Stimulated activated CD8-positive, alpha-beta memory T cell treated with anti-CD3 and anti-CD28 coated beads, Interleukin-12 subunit alpha, Interleukin-12 subunit beta, amount 100 ng/mL, for 24 hours (primary cell): Measurements from ENCODE around the gene F12.
"Not testable (repeated sequence)": the region's sequence is repeated elsewhere in the genome, so short reads cannot be mapped to it uniquely, and the experiment has no call there.

ENCODE experiments used
- DNase-seq: peaks from one replicate; pipeline ENCODE4 v3.0.0-alpha.2; 2020; ENCODE audit errors: extremely low read depth

The F12 gene

GRCh38 chr5:177388521-177389052 lies 20.8 kb downstream of the F12 start:
- DNase-seq: no peak

GRCh38 chr5:177387405-177387804 lies 22.0 kb downstream of the F12 start:
- DNase-seq: no peak

- DNase-seq: no peak
Measured at GRCh38 chr5:177386542-177386941, 22.8 kb downstream of the F12 start.

DNA sequence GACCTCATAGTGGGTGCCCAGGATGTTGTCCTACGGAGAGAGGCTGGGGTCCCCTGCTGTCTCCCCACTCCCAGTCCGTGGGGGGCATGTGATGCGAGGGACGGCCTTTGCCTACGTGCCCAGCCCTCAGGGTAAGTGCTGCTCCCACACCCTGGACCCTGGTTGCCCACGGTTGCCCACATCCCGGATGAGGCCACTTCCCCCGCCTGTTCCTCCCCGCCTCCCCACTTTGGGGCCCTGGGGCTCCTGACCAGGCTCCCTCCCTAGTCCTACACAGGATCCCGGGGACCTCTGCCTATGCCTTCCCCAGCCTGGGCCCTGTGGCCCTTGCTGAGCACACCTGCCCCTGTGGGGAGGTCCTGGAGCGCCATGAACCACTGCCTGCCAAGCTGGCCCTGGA lies 23.6 kb downstream of the F12 start:
- DNase-seq: no peak

DNA sequence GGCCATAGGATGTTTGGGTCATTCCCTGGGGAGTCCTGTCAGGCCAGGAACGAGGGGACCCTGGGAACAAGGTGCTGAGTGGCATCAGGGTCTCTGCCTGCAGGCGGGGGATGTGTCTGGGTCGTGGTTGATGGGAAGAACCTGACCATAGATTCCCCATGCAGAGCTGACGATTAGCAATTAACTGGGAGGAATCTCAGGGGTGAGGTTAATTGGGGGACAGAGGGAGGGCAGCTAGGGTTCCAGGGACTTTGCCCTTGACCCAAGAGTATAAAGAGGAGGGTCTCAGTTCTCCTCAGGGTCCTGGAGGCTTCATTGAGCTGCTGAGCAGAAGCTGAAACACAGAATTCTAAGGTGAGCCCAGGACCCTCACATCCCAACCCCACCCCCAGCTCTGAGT lies 25.2 kb downstream of the F12 start, which contains the start of gene SLC34A1:
TSS of gene SLC34A1 (plus strand) at position 301 of the 400 bp plus-strand sequence. CDS start 1,308 bp downstream, outside the sequence.
- no peak for DNase-seq

DNA sequence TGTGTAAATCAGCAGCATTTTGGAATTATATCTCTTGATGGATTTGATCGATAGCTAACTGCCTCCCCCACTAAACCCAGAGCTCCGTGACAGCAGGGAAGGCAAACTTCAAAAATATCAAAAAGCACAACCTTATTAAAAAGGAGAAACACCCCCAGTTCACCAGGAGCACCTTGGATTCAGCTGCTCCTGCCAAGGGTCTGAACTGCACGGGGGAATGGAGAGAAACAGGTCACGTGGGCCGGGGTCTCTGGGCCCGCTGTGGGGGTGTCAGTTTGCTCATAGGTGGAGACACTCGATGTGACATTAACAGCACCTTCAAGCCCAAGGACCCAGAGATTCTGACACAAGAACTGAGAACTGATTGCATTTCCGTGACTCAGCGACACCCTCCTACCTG lies 26.2 kb downstream of the F12 start:
- DNase-seq: no peak

GRCh38 chr5:177382423-177383029 lies 26.8 kb downstream of the F12 start:
- DNase-seq: no peak

DNA sequence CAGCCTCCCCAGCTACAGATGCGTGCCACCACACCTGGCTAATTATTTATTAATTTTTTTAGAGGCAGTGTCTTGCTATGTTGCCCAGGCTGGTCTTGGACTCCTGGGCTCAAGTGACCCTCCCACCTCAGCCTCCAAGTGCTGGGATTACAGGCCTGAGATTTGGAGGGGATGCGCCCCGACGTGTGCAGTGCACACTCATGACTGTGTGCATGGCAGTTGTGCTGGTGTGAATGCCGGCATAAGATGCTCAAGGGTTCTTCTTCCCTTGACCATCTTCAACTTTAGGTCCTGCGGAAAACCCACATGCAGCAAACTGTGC lies 28.6 kb downstream of the F12 start:
- DNase-seq: no peak

- no peak for DNase-seq
Measured at GRCh38 chr5:177378884-177379883, 30.2 kb downstream of the F12 start.

- DNase-seq: no peak
Measured at GRCh38 chr5:177377851-177378776, 31.2 kb downstream of the F12 start.

- no peak for DNase-seq
Measured at GRCh38 chr5:177376107-177376506, 33.3 kb downstream of the F12 start.

GRCh38 chr5:177375516-177375915 lies 33.8 kb downstream of the F12 start:
- not testable (repeated sequence) for DNase-seq

DNA sequence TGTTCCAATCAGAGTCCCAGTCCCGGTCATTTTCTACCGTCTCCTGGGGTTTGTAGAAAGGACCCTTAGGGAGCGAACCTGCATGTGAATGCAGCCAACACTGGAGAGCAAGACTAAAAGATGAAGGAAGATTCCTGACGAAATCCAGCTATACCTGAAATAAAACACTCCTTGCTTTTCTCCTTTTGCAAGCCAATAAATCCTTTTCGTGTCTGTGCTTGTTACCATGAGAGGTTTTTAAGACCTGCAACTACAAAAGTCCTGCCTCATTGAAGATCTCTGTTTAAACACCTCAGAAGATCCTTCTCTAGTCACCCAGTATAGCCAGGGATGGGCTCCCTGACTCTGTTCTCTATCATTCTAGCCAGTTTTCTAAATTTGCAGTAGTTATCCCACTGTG lies 35.2 kb downstream of the F12 start:
- DNase-seq: no peak

DNA sequence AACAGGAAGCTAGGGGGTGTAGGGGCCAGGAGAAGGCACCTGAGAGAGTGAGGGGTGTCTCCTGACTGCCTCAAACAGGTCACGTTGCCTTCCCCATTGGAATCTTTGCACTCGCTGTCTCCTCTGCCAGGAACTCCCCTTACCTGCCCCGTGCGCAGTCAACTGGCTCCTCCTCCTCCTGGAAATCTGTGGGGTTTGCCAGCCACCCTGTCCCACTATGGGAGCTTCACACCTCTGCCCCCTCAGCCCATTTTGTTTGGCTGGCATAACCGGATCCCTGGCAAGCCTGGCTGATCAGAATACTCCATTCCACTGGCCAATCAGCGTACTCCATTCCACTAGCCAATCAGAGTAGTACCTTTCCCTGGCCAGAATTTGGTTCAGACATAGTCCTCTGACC lies 35.6 kb downstream of the F12 start:
- no peak for DNase-seq

- DNase-seq: no peak
Measured at GRCh38 chr5:177372910-177373309, 36.5 kb downstream of the F12 start.

GRCh38 chr5:177372034-177372896 lies 37.1 kb downstream of the F12 start:
- DNase-seq: no peak

DNA sequence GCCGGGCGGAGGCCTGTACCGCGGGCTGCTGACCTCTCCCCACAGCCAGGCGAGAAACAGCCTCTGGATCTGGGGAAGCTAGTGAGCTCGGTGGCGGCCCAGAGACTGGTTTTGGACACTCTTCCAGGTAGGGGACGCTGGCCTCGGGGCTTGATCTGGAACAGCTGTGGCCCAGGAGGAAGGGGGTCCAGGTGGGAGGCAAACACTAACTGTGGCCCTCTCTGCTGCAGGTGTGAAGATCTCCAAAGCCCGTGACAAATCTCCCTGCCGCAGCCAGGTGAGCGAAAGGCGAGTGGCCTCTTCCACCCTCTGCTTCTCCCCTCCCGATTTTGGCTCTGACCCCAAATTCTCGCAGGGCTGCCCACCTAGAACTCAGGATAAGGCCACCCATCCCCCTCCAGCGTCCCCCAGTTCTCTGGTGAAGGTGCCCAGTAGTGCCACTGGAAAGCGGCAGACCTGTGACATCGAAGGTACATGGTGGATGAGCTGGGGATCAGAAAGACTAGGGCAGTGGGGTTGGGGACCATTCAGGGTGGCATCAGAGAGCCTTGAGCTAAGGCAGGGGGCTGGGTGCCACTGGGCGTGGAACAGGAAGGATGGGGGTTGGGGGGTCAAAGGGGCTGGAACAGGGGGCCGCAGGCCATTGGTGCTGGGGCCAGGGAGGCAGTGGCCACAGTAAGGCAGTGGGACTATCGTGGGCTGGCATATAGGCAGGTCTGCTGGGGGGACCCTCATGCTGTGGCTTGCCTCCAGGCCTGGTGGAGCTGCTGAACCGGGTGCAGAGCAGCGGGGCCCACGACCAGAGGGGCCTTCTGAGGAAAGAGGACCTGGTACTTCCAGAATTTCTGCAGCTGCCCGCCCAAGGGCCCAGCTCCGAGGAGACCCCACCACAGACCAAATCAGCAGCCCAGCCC lies 38.0 kb downstream of the F12 start:
- no peak for DNase-seq

- DNase-seq: no peak
Measured at GRCh38 chr5:177370488-177371119, 38.8 kb downstream of the F12 start.
